HG02678 (cell line): ENCODE measurements around the gene DNAH12.
"Not testable (repeated sequence)": the region's sequence is repeated elsewhere in the genome, so short reads cannot be mapped to it uniquely, and the experiment has no call there.

Experiments
- ATAC-seq: cut with Tn5 transposase; IDR thresholded peaks from one replicate; pipeline ENCODE4 v1.9.1; 2021; ENCODE audit warnings: mild to moderate bottlenecking, moderate library complexity; ENCODE audit not compliant: unreplicated experiment

DNAH12 gene

GRCh38 chr3:57530071-57530608 is 14.0 kb downstream of the DNAH12 start:
- no peak for ATAC-seq

- ATAC-seq: no peak
Observed at GRCh38 chr3:57518276-57518915, 25.7 kb downstream of the DNAH12 start.

GRCh38 chr3:57512166-57512565 is 32.0 kb downstream of the DNAH12 start:
- no peak for ATAC-seq

DNA sequence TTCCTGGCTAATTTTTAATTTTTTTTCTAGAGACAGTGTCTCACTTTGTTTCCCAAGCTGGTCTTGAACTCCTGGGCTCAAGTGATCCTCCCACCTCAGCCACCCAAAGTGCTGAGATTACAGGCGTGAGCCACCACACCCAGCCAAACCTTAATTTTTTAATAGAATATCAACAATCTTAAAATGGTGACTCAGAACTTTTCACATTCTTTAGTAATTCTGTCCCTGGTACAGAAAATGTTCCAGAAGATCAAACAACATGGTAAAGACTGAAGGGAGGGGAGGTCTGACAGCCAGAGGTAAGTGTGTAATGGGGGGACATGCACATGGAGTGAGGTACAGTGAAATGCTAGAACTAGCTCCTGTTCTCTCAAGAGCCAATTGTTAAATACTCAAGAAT is 38.2 kb downstream of the DNAH12 start:
- ATAC-seq: no peak

DNA sequence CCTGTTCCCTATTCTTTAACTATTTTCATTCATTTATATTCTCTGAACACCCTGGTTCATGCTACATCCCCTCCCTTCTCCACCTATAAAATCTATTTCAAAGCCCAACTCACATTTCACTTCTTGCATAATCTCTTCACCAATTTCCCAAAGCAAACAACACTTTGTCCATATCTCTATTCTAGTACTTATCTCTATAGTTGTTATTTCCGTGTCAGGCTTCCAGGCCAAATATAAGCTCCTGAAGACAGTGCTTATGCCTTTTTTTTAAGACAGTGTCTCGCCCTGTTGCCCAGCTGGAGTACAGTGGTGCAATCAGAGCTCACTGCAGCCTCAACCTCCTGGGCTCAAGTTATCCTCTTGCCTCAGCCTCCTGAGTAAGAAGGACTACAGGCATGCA is 43.6 kb downstream of the DNAH12 start:
- no peak for ATAC-seq

GRCh38 chr3:57497904-57498303 is 46.2 kb downstream of the DNAH12 start:
- ATAC-seq: no peak

DNA sequence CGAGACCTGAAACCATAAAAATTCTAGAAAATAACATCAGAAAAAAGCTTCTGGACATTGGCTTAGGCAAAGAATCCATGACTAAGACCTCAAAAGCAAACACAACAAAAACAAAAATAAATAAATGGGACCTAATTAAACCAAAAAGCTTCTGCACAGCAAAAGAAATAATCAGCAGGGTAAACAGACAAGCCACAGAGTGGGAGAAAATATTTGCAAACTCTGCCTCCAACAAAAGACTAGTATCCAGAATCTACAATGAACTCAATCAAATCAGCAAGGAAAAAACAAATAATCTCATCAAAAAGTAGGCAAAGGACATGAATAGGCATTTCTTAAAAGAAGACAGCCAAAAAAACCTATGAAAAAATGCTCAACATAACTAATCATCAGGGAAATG is 59.6 kb downstream of the DNAH12 start:
- ATAC-seq: no peak

DNA sequence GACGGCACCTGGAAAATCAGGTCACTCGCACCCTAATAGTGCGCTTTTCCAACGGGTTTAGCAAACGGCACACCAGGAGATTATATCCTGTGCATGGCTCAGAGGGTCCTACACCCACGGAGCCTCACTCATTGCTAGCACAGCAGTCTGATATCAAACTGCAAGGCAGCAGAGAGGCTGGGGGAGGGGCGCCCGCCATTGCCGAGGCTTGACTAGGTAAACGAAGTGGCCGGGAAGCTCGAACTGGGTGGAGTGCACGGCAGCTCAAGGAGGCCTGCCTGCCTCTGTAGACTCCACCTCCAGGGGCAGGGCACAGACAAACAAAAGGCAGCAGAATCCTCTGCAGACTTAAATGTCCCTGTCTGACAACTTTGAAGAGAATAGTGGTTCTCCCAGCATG is 67.0 kb downstream of the DNAH12 start:
- not testable (repeated sequence) for ATAC-seq

DNA sequence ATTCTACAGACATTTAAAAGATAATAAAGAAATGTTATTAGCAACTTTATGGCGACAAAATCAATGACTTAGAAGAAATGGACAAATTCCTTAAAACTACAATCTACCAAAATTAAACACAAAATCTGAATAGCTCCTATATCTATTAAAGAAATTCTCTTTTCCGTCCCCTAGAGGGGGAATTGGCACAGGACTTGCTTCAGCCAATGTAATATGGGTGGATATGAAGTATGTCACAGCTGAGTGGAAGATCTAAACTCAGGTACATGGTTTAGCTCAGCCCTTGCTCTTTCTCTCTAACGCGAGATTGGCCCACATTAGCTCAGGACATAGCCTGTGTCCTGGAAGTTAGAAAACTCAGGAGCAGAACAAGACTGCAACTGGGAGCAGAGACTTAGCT is 79.3 kb downstream of the DNAH12 start:
- no peak for ATAC-seq

DNA sequence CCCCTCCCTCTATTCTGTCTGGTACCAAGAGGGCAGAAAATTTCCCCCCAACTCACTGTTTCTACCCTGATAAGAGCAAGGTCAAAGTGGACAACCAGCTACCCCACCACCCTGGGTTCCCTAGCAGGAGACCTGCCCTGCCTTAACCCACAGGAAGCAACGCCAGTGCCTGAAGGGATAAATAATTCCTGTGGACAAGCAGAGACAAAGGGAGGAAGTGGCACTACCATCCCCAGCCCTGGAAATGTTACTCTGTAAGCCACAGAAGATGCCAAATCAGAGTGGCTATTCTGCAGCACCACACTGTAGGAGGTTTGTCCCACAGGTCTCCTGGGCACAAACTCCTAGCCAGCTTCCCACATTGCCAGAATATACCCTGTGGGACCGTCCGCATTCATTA is 80.1 kb downstream of the DNAH12 start:
- no peak for ATAC-seq

- no peak for ATAC-seq
Observed at GRCh38 chr3:57451150-57451846, 92.8 kb downstream of the DNAH12 start.

GRCh38 chr3:57449276-57449847 is 94.8 kb downstream of the DNAH12 start:
- not testable (repeated sequence) for ATAC-seq

GRCh38 chr3:57448489-57448888 is 95.7 kb downstream of the DNAH12 start:
- ATAC-seq: not testable (repeated sequence)

- no peak for ATAC-seq
Observed at GRCh38 chr3:57446318-57446841, 97.8 kb downstream of the DNAH12 start.

- no peak for ATAC-seq
Observed at GRCh38 chr3:57444469-57444868, 99.7 kb downstream of the DNAH12 start.

- not testable (repeated sequence) for ATAC-seq
Observed at GRCh38 chr3:57440144-57440543, 104.0 kb downstream of the DNAH12 start.

GRCh38 chr3:57438460-57438859 is 105.7 kb downstream of the DNAH12 start:
- ATAC-seq: not testable (repeated sequence)

- ATAC-seq: no peak
Observed at GRCh38 chr3:57436195-57436761, 107.9 kb downstream of the DNAH12 start.

- no peak for ATAC-seq
Observed at GRCh38 chr3:57434041-57434440, 110.1 kb downstream of the DNAH12 start.

GRCh38 chr3:57423335-57423734 is 120.8 kb downstream of the DNAH12 start:
- no peak for ATAC-seq

DNA sequence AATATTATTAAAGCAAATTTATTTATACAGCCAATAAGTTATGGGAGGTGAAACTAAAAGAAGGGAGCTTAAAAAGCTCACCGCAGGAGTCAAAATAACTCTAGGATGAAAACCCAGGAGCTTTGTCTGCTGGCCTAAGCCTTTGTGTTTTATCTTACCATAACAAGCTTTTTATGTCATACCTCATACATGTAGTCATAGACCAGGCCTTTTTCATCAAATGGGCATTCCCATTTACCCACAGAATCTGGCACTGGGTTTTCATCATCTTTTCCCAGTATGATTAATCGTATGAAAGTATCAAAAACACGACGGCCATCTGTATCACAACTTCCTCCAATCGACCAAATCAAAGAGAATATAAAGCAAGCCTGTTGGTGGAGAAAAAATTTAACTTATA is 122.8 kb downstream of the DNAH12 start:
- no peak for ATAC-seq
